Measurements from ENCODE around the gene ARID1B.

DNA sequence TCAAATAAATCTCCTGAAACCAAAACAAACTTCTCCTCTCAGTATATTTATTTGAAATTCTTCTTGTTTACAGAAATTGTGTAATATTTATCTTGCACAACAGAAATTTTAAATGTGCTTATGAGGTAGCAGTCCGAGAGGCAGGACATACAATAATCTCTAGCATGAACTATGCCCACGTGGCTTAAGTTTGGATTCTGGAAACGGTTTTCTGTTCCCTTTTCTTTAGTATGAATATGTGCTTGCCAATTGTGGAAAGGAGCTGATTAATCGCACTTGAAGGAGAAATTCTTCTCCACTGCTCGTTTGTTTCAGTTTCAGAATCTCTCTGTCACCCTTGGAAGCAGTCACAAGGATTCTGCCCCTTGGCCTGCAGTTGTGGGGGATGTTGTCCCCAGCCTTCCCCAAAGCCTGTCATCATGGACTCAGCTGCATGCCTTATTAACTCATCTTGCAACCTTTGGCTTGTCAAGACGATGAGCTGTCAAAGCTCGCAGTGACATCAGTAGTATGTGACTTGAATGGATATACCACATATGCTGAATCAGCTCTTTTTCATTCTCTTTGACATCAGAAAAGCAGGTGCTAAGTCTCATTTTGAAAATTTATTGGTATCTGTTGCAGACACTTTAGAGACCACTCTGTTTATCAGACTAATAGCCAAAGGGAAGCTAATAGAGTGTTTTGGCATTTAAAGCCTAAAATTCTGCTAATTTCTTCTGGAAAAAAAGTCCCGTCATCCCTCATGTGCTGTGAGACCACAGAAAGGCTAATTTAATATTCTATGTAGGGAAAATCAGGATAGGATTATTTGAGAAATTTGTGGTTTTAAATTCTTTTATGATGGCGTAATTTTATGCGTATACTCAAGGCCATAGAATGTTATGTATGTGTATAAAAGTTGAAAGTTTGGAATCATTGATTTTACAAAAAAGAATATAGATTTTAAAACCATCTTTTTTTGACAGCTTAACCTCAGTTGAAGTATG lies 186.8 kb downstream of the ARID1B start:
- TF ChIP-seq, protein P1, sequence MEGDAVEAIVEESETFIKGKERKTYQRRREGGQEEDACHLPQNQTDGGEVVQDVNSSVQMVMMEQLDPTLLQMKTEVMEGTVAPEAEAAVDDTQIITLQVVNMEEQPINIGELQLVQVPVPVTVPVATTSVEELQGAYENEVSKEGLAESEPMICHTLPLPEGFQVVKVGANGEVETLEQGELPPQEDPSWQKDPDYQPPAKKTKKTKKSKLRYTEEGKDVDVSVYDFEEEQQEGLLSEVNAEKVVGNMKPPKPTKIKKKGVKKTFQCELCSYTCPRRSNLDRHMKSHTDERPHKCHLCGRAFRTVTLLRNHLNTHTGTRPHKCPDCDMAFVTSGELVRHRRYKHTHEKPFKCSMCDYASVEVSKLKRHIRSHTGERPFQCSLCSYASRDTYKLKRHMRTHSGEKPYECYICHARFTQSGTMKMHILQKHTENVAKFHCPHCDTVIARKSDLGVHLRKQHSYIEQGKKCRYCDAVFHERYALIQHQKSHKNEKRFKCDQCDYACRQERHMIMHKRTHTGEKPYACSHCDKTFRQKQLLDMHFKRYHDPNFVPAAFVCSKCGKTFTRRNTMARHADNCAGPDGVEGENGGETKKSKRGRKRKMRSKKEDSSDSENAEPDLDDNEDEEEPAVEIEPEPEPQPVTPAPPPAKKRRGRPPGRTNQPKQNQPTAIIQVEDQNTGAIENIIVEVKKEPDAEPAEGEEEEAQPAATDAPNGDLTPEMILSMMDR (conservative IDR thresholded peaks at IDR 0.05): no peak
- no peak for TF ChIP-seq EZH2 (IDR thresholded peaks at IDR 0.05; ENCODE audit: low read depth)

All from PC-9 (cell line).